Panc1 (cell line): Measurements from ENCODE around the gene CHRM2.

Experiments
- CTCF ChIP-seq: fragments of 450-650 bp; IDR thresholded peaks from 2 replicates; pipeline ENCODE4 v1.5.1; 2017; ENCODE audit warnings: mild to moderate bottlenecking
- POLR2AphosphoS5 ChIP-seq: IDR thresholded peaks from 2 replicates; pipeline ENCODE4 v1.6.1; 2012; ENCODE audit warnings: mild to moderate bottlenecking, low read depth, low read length, moderate library complexity
- TCF7L2 ChIP-seq: IDR thresholded peaks from 2 replicates; pipeline ENCODE4 v1.6.1; 2011; ENCODE audit warnings: mild to moderate bottlenecking, low read depth, low read length, inconsistent platforms
- TF ChIP-seq, protein P1 (sequence below), 2 experiments: IDR thresholded peaks; 2 replicates each; pipeline ENCODE4 v1.6.1; 2011 to 2012; ENCODE audit warnings: low read depth in 2 of 2, control low read depth in 1 of 2, low read length in 1 of 2, mild to moderate bottlenecking in 1 of 2, moderate library complexity in 1 of 2; ENCODE audit not compliant: insufficient read depth in 1 of 2

DNA sequence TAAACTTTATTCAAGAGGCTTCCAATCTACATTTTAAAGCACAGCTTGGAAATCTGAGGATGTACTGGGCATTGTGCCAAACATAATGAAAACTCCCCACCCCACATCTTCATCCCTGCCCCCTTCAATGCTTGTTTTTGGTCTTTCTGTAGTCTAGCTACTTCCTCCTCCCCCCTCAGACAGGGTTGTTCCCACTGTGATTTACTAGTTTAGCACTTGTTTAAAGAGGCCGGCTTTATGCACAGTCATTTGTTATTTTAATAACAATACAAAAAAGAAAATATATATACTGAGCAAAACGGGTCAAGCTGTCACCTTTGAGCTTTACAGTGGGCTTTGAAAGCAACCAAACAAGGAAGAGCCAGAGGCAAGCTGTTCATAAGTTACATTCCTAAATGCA is 132.6 kb downstream of the CHRM2 start:
- no peak for TF ChIP-seq CTCF
- no peak for TF ChIP-seq POLR2AphosphoS5
- TF ChIP-seq, protein P1, sequence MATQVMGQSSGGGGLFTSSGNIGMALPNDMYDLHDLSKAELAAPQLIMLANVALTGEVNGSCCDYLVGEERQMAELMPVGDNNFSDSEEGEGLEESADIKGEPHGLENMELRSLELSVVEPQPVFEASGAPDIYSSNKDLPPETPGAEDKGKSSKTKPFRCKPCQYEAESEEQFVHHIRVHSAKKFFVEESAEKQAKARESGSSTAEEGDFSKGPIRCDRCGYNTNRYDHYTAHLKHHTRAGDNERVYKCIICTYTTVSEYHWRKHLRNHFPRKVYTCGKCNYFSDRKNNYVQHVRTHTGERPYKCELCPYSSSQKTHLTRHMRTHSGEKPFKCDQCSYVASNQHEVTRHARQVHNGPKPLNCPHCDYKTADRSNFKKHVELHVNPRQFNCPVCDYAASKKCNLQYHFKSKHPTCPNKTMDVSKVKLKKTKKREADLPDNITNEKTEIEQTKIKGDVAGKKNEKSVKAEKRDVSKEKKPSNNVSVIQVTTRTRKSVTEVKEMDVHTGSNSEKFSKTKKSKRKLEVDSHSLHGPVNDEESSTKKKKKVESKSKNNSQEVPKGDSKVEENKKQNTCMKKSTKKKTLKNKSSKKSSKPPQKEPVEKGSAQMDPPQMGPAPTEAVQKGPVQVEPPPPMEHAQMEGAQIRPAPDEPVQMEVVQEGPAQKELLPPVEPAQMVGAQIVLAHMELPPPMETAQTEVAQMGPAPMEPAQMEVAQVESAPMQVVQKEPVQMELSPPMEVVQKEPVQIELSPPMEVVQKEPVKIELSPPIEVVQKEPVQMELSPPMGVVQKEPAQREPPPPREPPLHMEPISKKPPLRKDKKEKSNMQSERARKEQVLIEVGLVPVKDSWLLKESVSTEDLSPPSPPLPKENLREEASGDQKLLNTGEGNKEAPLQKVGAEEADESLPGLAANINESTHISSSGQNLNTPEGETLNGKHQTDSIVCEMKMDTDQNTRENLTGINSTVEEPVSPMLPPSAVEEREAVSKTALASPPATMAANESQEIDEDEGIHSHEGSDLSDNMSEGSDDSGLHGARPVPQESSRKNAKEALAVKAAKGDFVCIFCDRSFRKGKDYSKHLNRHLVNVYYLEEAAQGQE (IDR thresholded peaks at IDR 0.05; ENCODE audit: insufficient read depth in 1 of 2, low read depth in 2 of 2, low read length in 1 of 2) = no peak
- TF ChIP-seq TCF7L2 = no peak
